ENCODE results near the gene FCGBP.

The FCGBP gene

DNA sequence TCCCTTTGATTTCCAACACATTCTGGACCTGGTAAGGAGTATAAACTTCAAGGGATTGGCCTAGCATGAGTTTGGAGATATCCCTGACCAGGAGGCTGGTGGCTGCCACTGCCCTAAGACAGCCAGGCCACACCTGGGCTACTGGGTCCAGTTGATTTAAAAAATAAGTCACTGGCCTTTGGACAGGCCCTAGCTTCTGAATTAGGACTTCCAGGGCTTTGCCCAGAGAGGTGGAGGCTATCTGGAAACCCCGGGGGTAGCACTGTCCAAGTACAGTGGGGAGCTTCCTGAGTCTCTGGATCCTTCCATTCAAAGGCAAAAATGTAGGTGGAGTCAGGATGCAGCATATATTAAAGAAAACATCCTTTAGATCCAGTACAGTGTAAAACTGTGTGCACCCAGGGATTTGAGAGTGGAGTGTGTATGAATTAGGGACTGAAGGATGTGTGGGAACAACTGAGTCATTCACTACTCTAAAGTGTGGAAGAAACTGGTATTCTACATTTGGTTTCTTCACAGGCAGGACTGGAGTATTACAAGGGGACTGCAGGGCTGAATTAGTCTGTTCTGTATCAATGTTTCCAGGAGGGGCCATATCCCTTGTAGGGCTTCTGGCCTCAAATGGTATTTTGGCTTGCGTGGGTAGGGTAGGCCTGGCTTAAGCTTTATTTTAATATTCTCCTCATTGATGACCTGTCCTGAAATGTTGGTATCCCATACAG is 14.8 kb upstream of the FCGBP start:
- DNase-seq = no peak
- TF ChIP-seq, protein P1, sequence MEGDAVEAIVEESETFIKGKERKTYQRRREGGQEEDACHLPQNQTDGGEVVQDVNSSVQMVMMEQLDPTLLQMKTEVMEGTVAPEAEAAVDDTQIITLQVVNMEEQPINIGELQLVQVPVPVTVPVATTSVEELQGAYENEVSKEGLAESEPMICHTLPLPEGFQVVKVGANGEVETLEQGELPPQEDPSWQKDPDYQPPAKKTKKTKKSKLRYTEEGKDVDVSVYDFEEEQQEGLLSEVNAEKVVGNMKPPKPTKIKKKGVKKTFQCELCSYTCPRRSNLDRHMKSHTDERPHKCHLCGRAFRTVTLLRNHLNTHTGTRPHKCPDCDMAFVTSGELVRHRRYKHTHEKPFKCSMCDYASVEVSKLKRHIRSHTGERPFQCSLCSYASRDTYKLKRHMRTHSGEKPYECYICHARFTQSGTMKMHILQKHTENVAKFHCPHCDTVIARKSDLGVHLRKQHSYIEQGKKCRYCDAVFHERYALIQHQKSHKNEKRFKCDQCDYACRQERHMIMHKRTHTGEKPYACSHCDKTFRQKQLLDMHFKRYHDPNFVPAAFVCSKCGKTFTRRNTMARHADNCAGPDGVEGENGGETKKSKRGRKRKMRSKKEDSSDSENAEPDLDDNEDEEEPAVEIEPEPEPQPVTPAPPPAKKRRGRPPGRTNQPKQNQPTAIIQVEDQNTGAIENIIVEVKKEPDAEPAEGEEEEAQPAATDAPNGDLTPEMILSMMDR (IDR thresholded peaks at IDR 0.05; ENCODE audit: low read depth, low read length) = no peak

DNA sequence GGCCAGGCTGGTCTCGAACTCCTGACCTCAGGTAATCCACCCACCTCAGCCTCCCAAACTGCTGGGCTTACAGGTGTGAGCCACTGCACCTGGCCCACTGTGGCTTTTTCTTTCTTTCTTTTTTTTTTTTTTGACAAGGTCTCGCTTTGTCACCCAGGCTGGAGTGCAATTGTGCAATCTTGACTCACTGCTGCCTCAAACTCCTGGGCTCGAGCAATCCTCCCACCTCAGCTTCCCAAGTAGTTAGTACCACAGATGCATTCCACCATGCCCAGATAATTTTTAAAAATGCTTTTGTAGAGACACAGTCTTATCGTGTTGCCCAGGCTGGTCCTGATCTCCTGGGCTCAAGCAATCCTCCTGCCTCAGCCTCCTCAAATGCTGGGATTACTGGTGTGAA is 12.1 kb upstream of the FCGBP start:
- Histone ChIP-seq H3K4me1 (no peaks in the 10 kb centered on the region), H3K4me3 (ENCODE audit: low read depth, low read length) (no peak overlapping the region), H3K36me3 (no peaks in the 10 kb centered on the region), H3K27me3 (no peaks in the 10 kb centered on the region), H3K9me3 (no peaks in the 10 kb centered on the region)
- no peak for DNase-seq
- TF ChIP-seq, protein P1 (IDR thresholded peaks at IDR 0.05; ENCODE audit: low read depth, low read length) = no peak

More for the DNA sequence above, 14.8 kb upstream of the FCGBP start:
- Histone ChIP-seq H3K4me1 (no peaks in the 10 kb centered on the region), H3K27me3 (no peaks in the 10 kb centered on the region), H3K9me3 (no peaks in the 10 kb centered on the region), H3K36me3 (no peaks in the 10 kb centered on the region), H3K4me3 (ENCODE audit: low read depth, low read length) (no peak overlapping the region)

DNA sequence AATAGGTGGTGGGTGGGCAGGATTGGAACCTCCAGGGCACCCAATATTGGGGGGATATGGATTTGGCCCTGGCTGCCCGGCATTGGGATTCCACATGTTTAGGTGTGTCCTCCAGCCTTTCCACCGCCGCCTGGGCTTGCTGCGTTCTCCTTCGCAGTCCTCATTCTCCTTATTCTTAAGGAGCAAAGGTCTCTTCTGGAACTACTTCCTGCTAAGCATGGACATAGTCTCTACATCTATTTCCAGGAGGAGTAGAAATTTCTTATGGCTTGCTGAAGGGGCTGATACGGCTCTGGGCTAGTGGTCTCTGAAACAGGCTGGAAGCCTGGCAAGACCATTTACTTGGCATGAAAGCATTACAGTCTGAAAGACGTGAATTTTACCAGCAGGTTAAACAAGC is 9.2 kb upstream of the FCGBP start:
- TF ChIP-seq, protein P1 (IDR thresholded peaks at IDR 0.05; ENCODE audit: low read depth, low read length) = no peak
- no peak for DNase-seq
- Histone ChIP-seq H3K27me3 (no peaks in the 10 kb centered on the region), H3K36me3 (no peaks in the 10 kb centered on the region), H3K4me3 (ENCODE audit: low read depth, low read length) (no peak overlapping the region), H3K4me1 (no peaks in the 10 kb centered on the region), H3K9me3 (no peaks in the 10 kb centered on the region)

DNA sequence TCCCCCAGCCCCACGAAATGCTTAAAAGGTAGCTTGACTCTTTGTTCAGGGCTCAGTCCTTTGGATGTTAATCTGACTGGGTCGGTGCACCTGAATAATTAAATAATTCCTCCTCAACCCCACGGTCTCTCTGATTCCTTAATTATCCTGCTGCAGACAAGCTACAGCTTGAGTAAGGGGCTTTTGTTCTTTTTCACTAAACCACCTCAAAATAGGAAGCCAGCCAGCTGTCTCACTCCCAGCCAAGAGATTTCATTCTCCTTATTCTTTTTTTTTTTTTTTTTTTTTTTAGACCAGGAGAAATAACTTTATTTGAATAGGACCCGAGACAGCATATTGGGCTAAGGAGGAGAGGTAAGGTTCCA is 7.9 kb upstream of the FCGBP start:
- Histone ChIP-seq H3K27me3 (peaks cover 3% of the 10 kb centered on the region; the same call in 1 of the 2 replicates), H3K9me3 (no peaks in the 10 kb centered on the region), H3K4me3 (ENCODE audit: low read depth, low read length) (no peak overlapping the region), H3K36me3 (no peaks in the 10 kb centered on the region), H3K4me1 (no peaks in the 10 kb centered on the region)
- TF ChIP-seq, protein P1 (IDR thresholded peaks at IDR 0.05; ENCODE audit: low read depth, low read length) = no peak
- DNase-seq = no peak

DNA sequence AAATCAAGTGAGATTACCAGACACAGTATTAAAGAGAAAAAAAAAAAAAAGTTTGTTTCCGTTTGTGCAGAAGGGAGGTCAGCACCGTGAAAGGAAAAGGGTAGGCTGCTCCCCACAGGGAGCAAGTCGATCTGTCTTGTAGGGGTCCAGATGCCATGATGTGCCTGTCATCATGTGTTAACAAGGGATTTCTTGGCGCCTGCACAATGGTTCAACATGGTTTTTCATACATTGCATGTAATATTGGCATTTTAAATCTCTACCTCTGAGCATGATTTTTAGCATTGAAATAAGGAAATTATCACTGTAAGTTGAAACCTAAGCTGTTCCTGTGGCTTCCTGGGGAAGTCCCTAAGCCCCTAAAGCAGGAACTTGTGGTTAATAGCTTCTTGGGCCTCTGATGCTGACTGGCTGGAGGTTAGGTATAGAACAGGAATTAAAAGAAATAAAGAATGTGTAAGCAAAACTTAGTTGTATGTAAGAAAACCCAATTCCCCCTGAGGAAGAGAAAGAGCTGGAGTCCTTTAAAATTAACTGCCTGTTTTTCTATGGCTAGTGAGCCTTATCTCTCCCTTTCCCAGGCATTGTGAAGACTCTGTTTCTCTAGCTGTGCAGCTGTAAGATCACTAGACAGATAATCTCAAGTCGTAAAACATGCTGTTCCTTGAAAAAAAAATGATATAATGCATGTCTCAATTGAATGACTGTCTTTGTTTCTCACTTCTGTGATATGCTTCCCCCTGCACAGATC is 7.4 kb upstream of the FCGBP start:
- Histone ChIP-seq H3K27me3 (peaks cover 3% of the 10 kb centered on the region; the same call in 1 of the 2 replicates), H3K4me1 (no peaks in the 10 kb centered on the region), H3K36me3 (no peaks in the 10 kb centered on the region), H3K4me3 (ENCODE audit: low read depth, low read length) (no peak overlapping the region), H3K9me3 (no peaks in the 10 kb centered on the region)
- DNase-seq = no peak
- TF ChIP-seq, protein P1 (IDR thresholded peaks at IDR 0.05; ENCODE audit: low read depth, low read length) = no peak

DNA sequence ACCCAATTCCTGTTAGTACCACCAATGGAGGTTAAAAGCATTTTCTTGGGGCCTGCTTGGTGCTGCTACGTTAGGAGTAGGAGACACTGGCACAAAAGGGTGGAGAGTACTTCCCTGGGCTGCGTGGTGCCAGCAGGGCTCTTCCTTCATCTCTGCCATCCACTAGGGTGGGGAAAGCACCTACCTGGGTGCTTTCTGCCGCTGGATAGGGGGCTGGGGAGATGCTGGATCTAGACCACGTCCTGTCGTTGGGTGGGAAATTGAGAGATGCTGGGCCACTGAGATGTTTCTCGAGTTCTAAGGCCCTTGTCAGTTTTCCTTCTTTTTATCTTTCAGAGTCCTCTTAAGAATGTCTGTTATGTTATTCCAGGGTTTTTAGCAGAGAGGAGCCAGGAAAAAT is 6.7 kb upstream of the FCGBP start:
- Histone ChIP-seq H3K4me3 (ENCODE audit: low read depth, low read length) (no peak overlapping the region), H3K9me3 (no peaks in the 10 kb centered on the region), H3K27me3 (peaks cover 3% of the 10 kb centered on the region; the same call in 1 of the 2 replicates), H3K4me1 (no peaks in the 10 kb centered on the region), H3K36me3 (no peaks in the 10 kb centered on the region)
- no peak for DNase-seq
- TF ChIP-seq, protein P1 (IDR thresholded peaks at IDR 0.05; ENCODE audit: low read depth, low read length) = no peak

All from BE2C (cell line).